Measurements from ENCODE around the gene HPF1.
A peak's percentile ranks its signal among the peaks of the same experiment; 100 is the strongest.

The HPF1 gene

DNA sequence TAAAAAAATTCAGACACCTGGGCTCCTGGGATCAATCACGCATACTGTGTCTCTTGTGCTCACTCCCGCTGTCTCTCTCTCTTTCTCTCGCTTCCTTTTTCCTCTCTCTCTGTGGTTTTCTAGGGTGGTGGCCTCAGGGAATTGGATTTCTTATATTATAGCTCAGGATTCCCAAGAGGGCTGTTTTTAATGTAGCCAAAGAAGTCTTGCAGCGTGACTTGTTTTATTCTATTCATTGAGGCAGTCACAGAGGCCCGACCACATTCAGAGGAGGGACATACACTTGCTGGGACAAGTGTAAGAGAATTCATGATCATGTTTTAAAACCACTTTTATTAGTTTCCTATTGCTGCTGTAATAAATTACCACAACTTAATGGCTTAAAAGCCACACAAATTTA, 59.4 kb downstream of the HPF1 start:
- DNase-seq (ENCODE audit: low read depth), result peak; percentile 28
- no peak overlapping the region for H3K4me3 ChIP-seq (ENCODE audit: low read depth, low read length)
- TF ChIP-seq POLR2A (IDR thresholded peaks at IDR 0.05; ENCODE audit: extremely low read depth, insufficient read length), result no peak
- TF ChIP-seq, protein P1, sequence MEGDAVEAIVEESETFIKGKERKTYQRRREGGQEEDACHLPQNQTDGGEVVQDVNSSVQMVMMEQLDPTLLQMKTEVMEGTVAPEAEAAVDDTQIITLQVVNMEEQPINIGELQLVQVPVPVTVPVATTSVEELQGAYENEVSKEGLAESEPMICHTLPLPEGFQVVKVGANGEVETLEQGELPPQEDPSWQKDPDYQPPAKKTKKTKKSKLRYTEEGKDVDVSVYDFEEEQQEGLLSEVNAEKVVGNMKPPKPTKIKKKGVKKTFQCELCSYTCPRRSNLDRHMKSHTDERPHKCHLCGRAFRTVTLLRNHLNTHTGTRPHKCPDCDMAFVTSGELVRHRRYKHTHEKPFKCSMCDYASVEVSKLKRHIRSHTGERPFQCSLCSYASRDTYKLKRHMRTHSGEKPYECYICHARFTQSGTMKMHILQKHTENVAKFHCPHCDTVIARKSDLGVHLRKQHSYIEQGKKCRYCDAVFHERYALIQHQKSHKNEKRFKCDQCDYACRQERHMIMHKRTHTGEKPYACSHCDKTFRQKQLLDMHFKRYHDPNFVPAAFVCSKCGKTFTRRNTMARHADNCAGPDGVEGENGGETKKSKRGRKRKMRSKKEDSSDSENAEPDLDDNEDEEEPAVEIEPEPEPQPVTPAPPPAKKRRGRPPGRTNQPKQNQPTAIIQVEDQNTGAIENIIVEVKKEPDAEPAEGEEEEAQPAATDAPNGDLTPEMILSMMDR (IDR thresholded peaks at IDR 0.05; ENCODE audit: low read depth, low read length), result no peak
- TF ChIP-seq MYC (IDR thresholded peaks at IDR 0.05; ENCODE audit: low read depth, low read length), result no peak
- TF ChIP-seq, protein P2, sequence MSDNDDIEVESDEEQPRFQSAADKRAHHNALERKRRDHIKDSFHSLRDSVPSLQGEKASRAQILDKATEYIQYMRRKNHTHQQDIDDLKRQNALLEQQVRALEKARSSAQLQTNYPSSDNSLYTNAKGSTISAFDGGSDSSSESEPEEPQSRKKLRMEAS (IDR thresholded peaks at IDR 0.05; ENCODE audit: low read depth, low read length), result no peak

DNA sequence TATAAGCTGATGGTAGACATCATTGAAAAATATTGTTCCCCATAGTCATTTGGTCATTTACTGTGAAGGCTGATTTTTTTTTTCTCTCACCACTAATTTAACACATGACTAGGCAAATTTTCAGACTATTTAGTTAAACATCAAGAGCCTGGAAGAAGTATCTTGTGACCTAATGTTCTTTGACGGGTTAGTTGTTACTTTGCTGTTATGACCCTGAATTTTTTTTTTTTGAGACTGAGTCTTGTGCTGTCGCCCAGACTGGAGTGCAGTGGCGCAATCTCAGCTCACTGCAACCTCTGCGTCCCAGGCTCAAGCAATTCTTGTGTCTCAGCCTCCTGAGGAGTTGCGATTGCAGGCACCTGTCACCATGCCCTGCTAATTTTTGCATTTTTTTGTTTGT, 67.0 kb downstream of the HPF1 start:
- no peak for DNase-seq (ENCODE audit: low read depth)
- H3K4me3 ChIP-seq (ENCODE audit: low read depth, low read length), result no peak overlapping the region
- TF ChIP-seq, protein P2 (IDR thresholded peaks at IDR 0.05; ENCODE audit: low read depth, low read length), result no peak
- TF ChIP-seq, protein P1 (IDR thresholded peaks at IDR 0.05; ENCODE audit: low read depth, low read length), result no peak
- no peak for TF ChIP-seq MYC (IDR thresholded peaks at IDR 0.05; ENCODE audit: low read depth, low read length)
- TF ChIP-seq POLR2A (IDR thresholded peaks at IDR 0.05; ENCODE audit: extremely low read depth, insufficient read length), result no peak

DNA sequence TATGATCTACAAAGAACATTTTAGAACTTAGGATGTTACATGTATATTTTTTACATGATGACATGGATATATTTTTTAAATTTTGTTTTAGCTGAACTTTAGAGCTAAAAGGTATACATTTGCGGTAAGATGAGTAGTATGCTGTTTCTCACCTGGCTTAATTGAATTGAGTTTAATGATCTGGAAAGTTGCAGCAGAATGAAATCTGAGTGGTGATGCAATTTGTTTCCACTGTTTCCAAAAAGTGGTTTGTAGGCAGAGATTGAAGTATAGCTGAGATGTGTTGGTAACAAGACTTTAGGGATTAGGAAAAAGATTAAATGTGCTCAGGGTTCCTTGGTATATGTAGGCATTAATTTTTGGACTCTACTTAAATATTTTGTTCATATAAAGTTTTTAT, 68.1 kb downstream of the HPF1 start:
- TF ChIP-seq POLR2A (IDR thresholded peaks at IDR 0.05; ENCODE audit: extremely low read depth, insufficient read length) (no peak), MYC (IDR thresholded peaks at IDR 0.05; ENCODE audit: low read depth, low read length) (no peak)
- TF ChIP-seq, protein P2 (IDR thresholded peaks at IDR 0.05; ENCODE audit: low read depth, low read length), result no peak
- TF ChIP-seq, protein P1 (IDR thresholded peaks at IDR 0.05; ENCODE audit: low read depth, low read length), result no peak
- DNase-seq (ENCODE audit: low read depth), result no peak
- H3K4me3 ChIP-seq (ENCODE audit: low read depth, low read length), result no peak overlapping the region

DNA sequence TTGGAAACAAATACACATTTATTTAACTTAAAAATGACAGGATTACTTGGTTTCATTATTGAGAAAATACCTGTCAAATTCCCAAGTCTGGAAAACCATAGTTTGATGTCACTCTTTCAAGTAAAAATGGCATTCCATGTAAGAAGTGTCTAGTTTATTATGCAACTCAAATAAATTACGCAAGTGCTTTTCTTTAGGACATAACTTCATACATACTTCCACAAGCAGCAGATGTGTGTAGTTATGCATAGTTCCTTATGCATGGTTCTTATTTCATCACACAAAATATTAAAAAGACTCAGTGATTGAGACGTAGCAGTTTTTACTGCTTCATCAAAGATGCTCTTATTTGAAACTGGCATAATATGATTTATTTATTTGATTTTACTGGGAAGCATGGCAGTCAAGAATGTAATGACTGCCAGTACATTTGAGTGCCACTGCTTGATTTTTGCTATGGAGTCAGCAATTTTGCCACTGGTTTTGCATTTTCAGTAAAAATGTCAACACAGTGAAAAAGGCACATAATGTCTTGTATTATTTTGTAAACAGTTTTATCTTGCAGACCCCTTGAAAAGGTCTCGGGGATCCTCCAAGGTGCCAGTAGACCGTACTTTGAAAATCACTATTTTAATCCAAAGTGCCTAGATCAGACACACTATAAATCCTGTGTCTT, 75.2 kb downstream of the HPF1 start:
- peak; percentile 25 for DNase-seq (ENCODE audit: low read depth)
- no peak overlapping the region for H3K4me3 ChIP-seq (ENCODE audit: low read depth, low read length)
- no peak for TF ChIP-seq POLR2A (IDR thresholded peaks at IDR 0.05; ENCODE audit: extremely low read depth, insufficient read length)
- TF ChIP-seq, protein P1 (IDR thresholded peaks at IDR 0.05; ENCODE audit: low read depth, low read length), result no peak
- TF ChIP-seq, protein P2 (IDR thresholded peaks at IDR 0.05; ENCODE audit: low read depth, low read length), result no peak

All from NB4 (cell line).